ENCODE results near the gene NOP53. TPM values are rescaled to one million over a fixed set of nuclear protein-coding genes. Genes with fewer than 3 reads are reported as not detected.
"Not testable (repeated sequence)": the region's sequence is repeated elsewhere in the genome, so short reads cannot be mapped to it uniquely, and the experiment has no call there.

NOP53 gene
- total and polyA plus RNA-seq, 2 donors (not counting 3 experiments of a cell fraction or from before 2014, with no cell fraction given): 119 to 150 TPM

DNA sequence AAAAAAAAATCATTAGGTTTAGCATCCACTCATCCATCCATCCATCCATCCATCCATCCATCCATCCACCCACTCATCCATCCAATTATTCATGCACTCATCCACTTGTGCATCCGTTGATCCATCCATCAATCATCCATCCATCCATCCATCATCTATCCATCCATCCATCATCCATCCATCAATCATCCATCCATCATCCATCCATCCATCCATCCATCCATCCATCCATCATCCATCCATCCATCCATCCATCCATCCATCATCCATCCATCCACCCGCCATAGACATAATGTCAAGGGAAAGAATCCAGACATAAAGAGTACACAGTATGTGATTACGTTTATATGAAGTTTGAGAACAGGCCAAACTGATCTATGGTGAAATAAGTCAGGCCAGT lies 24.2 kb downstream of the NOP53 start:
- dilution Hi-C loops (cut with MboI; ENCODE audit: extremely low pct_ligation_motif_present, low sequenced_read_pairs): no loop called here

DNA sequence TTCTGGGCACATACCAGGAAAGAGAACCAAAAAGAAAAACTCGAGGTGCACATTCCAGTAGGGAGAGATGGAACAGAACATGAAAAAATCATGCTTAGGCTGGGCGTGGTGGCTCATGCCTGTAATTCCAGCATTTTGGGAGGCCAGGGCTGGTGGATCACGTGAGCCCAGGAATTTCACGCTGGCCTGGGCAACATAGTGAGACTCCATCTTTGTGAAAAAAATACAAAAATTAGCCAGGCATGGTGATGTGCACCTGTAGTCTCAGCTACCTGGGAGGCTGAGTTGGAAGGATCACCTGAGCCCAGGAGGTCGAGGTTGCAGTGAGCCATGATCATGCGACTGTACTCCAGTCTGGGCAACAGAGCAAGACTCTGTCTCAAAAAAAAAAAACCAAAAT lies 25.9 kb downstream of the NOP53 start:
- POLR2A ChIA-PET; H3K4me1 ChIP-seq (ENCODE audit: control insufficient read depth, extremely low read depth, insufficient read depth, low read length); CTCF ChIA-PET; H3K27me3 ChIP-seq (ENCODE audit: control insufficient read depth in 2 of 2, insufficient read depth in 2 of 2, low read length in 2 of 2); intact Hi-C loops (cut with micrococcal nuclease); BruUV-seq (replicated peaks); FAIRE-seq; H4K20me1 ChIP-seq (replicated peaks; ENCODE audit: control insufficient read depth, extremely low read depth, insufficient read depth, low read length); H3K4me2 ChIP-seq (ENCODE audit: insufficient read depth, low read length); H3K36me3 ChIP-seq (ENCODE audit: control insufficient read depth in 2 of 2, extremely low read depth in 1 of 2, insufficient read depth in 2 of 2, low read length in 2 of 2); H2AFZ ChIP-seq (ENCODE audit: low read depth, low read length); DNase-seq (ENCODE audit: low read depth, low spot score); H3K9me3 ChIP-seq (replicated peaks; ENCODE audit: control insufficient read depth, insufficient read depth, low read length); H3K4me3 ChIP-seq (replicated peaks in 1 of 3; ENCODE audit: insufficient read depth in 1 of 3, low read depth in 1 of 3, low read length in 3 of 3); H3K27ac ChIP-seq (ENCODE audit: insufficient read depth, low read depth, low read length); dilution Hi-C loops (cut with MboI; ENCODE audit: extremely low pct_ligation_motif_present, low sequenced_read_pairs); H3K79me2 ChIP-seq (ENCODE audit: control insufficient read depth, insufficient read depth, low read length); H3K9me1 ChIP-seq (replicated peaks; ENCODE audit: control insufficient read depth, extremely low read depth, insufficient read depth, low read length); H3K9ac ChIP-seq (replicated peaks; ENCODE audit: extremely low read depth, insufficient read depth, low read length): not testable (repeated sequence)

More for the DNA sequence above, 24.2 kb downstream of the NOP53 start:
- Histone ChIP-seq H3K36me3 (ENCODE audit: control insufficient read depth in 2 of 2, extremely low read depth in 1 of 2, insufficient read depth in 2 of 2, low read length in 2 of 2) (no peaks in the 10 kb centered on the region), H2AFZ (ENCODE audit: low read depth, low read length) (no peak overlapping the region), H3K9me3 (replicated peaks; ENCODE audit: control insufficient read depth, insufficient read depth, low read length) (no peaks in the 10 kb centered on the region), H4K20me1 (replicated peaks; ENCODE audit: control insufficient read depth, extremely low read depth, insufficient read depth, low read length) (no peaks in the 10 kb centered on the region), H3K4me2 (ENCODE audit: insufficient read depth, low read length) (no peak overlapping the region), H3K9ac (replicated peaks; ENCODE audit: extremely low read depth, insufficient read depth, low read length) (no peak overlapping the region), H3K79me2 (ENCODE audit: control insufficient read depth, insufficient read depth, low read length) (no peaks in the 10 kb centered on the region), H3K4me3 (replicated peaks in 1 of 3; ENCODE audit: insufficient read depth in 1 of 3, low read depth in 1 of 3, low read length in 3 of 3) (no peak overlapping the region), H3K9me1 (replicated peaks; ENCODE audit: control insufficient read depth, extremely low read depth, insufficient read depth, low read length) (no peaks in the 10 kb centered on the region), H3K27ac (ENCODE audit: insufficient read depth, low read depth, low read length) (no peak overlapping the region), H3K27me3 (ENCODE audit: control insufficient read depth in 2 of 2, insufficient read depth in 2 of 2, low read length in 2 of 2) (peaks cover 0 to 2% of the 10 kb centered on the region in 2 experiments), H3K4me1 (ENCODE audit: control insufficient read depth, extremely low read depth, insufficient read depth, low read length) (no peaks in the 10 kb centered on the region)
- CTCF ChIA-PET: no interaction called here
- POLR2A ChIA-PET: no interaction called here
- FAIRE-seq (no peak), DNase-seq (ENCODE audit: low read depth, low spot score) (no peak)
- no TSS peak for BruUV-seq (replicated peaks)
- TF ChIP-seq JUN (IDR thresholded peaks at IDR 0.05; ENCODE audit: borderline replicate concordance, insufficient read depth, insufficient read length, low read depth) (no peak), POLR2AphosphoS5 (IDR thresholded peaks at IDR 0.05; ENCODE audit: insufficient read depth, low read depth, low read length) (no peak), GATA2 (IDR thresholded peaks at IDR 0.05; ENCODE audit: insufficient read depth, insufficient read length, low read depth, low read length) (no peak), POLR2A (IDR thresholded peaks at IDR 0.05; ENCODE audit: low read depth, low read length) (no peak), FOS (IDR thresholded peaks at IDR 0.05; ENCODE audit: borderline replicate concordance, insufficient read depth, low read length) (no peak), EZH2 (IDR thresholded peaks at IDR 0.05; ENCODE audit: borderline replicate concordance, low read depth, low read length, severe bottlenecking) (no peak), MYC (IDR thresholded peaks at IDR 0.05; ENCODE audit: low read depth, low read length) (no peak)
- TF ChIP-seq, protein P1, sequence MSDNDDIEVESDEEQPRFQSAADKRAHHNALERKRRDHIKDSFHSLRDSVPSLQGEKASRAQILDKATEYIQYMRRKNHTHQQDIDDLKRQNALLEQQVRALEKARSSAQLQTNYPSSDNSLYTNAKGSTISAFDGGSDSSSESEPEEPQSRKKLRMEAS (IDR thresholded peaks at IDR 0.05; ENCODE audit: insufficient read depth, insufficient read length): no peak
- TF ChIP-seq, protein P2, sequence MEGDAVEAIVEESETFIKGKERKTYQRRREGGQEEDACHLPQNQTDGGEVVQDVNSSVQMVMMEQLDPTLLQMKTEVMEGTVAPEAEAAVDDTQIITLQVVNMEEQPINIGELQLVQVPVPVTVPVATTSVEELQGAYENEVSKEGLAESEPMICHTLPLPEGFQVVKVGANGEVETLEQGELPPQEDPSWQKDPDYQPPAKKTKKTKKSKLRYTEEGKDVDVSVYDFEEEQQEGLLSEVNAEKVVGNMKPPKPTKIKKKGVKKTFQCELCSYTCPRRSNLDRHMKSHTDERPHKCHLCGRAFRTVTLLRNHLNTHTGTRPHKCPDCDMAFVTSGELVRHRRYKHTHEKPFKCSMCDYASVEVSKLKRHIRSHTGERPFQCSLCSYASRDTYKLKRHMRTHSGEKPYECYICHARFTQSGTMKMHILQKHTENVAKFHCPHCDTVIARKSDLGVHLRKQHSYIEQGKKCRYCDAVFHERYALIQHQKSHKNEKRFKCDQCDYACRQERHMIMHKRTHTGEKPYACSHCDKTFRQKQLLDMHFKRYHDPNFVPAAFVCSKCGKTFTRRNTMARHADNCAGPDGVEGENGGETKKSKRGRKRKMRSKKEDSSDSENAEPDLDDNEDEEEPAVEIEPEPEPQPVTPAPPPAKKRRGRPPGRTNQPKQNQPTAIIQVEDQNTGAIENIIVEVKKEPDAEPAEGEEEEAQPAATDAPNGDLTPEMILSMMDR (IDR thresholded peaks at IDR 0.05; ENCODE audit: extremely low read depth in 1 of 2, insufficient read depth in 1 of 2, low read depth in 1 of 2, low read length in 2 of 2): no peak
- intact Hi-C loops (cut with micrococcal nuclease): no loop called here

Data from endothelial cell of umbilical vein (primary cell).